ENCODE results near the gene OSTM1.

- TF ChIP-seq POLR2A (IDR thresholded peaks at IDR 0.05; ENCODE audit: extremely low read depth, insufficient read length): no peak
- TF ChIP-seq, protein P1, sequence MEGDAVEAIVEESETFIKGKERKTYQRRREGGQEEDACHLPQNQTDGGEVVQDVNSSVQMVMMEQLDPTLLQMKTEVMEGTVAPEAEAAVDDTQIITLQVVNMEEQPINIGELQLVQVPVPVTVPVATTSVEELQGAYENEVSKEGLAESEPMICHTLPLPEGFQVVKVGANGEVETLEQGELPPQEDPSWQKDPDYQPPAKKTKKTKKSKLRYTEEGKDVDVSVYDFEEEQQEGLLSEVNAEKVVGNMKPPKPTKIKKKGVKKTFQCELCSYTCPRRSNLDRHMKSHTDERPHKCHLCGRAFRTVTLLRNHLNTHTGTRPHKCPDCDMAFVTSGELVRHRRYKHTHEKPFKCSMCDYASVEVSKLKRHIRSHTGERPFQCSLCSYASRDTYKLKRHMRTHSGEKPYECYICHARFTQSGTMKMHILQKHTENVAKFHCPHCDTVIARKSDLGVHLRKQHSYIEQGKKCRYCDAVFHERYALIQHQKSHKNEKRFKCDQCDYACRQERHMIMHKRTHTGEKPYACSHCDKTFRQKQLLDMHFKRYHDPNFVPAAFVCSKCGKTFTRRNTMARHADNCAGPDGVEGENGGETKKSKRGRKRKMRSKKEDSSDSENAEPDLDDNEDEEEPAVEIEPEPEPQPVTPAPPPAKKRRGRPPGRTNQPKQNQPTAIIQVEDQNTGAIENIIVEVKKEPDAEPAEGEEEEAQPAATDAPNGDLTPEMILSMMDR (IDR thresholded peaks at IDR 0.05; ENCODE audit: low read depth, low read length): no peak
- TF ChIP-seq, protein P2, sequence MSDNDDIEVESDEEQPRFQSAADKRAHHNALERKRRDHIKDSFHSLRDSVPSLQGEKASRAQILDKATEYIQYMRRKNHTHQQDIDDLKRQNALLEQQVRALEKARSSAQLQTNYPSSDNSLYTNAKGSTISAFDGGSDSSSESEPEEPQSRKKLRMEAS (IDR thresholded peaks at IDR 0.05; ENCODE audit: low read depth, low read length): no peak
Measured at GRCh38 chr6:108024427-108025073, 50.0 kb downstream of the OSTM1 start.
